Activated CD8-positive, alpha-beta memory T cell treated with anti-CD3 and anti-CD28 coated beads for 48 hours (primary cell): Measurements from ENCODE around the gene ABHD8.

Experiments
- DNase-seq, 3 experiments: peaks; one replicate each; pipeline ENCODE4 v3.0.0-alpha.2; 2020; ENCODE audit warnings: low read depth in 2 of 3, low spot score in 2 of 3

The ABHD8 gene, protein sequence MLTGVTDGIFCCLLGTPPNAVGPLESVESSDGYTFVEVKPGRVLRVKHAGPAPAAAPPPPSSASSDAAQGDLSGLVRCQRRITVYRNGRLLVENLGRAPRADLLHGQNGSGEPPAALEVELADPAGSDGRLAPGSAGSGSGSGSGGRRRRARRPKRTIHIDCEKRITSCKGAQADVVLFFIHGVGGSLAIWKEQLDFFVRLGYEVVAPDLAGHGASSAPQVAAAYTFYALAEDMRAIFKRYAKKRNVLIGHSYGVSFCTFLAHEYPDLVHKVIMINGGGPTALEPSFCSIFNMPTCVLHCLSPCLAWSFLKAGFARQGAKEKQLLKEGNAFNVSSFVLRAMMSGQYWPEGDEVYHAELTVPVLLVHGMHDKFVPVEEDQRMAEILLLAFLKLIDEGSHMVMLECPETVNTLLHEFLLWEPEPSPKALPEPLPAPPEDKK

DNA sequence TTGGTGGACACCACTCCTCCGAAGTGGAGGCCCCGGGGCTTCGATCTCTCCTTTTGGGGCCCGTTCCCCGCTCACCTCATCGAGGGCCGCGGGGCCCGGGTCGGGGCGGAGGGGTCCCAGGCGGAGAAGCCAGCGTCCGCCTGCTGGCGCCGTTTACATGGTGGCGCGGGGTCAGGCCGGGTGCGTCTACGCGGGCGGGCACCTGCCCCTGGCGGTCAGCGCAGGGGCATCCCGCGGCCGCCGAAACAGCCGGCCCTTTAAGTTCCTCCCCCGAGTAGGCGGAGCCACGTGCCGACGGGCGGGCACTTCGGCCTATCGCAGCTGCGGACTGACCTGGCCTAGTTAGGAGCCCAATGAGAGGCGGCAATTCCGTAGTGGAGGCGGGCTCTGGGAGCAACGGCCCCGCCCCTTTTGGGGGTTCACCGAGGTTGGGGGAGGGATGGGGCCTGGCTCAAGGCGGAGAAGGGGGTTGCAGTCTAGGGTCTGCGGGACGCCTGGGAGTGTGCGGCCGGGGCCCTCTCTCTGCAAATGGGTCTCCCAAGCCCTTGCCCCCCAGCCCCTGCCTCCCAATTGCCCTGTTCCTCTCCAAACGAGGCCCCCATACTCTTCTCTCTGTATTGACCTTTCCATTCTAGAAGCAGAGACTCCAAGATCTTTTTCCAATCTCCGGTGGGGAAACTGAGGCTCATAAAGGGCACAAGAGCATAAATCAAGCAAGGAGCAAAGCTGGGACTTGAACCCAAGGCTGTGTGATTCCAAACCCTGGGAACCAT lies at the start of gene ABHD8:
ABHD8 (minus strand) TSS at position 259 of the 773 bp plus-strand sequence. CDS start 1,809 bp downstream, outside the sequence.
- peak; percentile 85 to 86 (median 86) for DNase-seq

DNA sequence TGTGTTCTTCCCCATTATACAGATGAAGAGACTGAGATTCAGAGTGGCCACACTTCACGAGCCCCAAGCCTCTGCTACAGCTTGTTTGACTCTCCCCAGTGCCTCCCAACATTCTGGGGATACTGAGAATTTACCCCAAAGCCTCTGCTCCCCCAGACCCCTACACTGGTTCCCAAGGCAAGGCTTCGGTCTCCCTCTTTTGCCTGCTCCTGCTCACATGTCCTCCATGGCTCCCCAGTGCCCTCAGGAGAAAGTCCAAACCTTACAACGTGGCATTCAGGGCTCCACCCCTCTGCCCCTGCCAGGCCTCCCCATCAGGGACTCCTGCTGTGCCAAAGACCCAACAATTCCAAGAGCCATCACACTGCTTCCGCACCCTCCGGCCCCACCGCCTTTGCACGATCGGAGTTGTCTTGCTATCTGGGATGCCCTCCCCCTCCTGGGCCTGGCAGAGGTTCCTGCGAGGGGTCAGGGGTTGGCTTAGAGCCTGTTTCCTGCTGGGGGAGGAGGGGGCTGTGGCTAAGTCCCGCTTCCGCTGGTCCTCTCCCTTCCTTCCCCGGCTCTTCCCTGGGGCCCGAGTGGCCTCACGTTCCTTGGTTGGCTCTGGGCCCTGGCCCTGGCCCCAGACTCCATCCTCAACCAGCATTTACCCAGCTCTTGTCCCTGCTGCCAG lies 49.5 kb upstream of the ABHD8 start:
- DNase-seq, result no peak

GRCh38 chr19:17351815-17352435 lies 48.7 kb upstream of the ABHD8 start:
- DNase-seq, result no peak

- no peak for DNase-seq
Measured at GRCh38 chr19:17348700-17349099, 45.5 kb upstream of the ABHD8 start.

DNA sequence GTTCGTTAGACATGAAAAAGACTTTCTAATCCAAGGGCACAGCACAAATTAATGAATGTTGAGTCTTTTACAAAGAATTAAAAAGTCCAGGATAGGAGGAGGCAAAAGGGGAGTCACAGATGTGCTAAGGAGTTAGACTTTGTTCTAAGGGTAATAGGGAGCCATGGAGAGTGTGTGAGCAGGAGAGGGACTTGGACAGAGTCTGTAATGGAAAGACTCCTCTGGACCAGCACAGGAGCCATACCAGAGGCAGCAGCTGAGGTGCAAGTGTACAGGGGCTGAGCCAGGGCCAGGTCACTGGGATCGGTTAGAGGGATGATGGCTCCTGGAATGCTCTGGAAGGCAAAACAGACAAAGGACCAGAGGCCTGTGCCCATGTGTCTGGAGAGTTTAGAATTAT lies 44.7 kb upstream of the ABHD8 start:
- no peak for DNase-seq

- no peak for DNase-seq
Measured at GRCh38 chr19:17347361-17347760, 44.1 kb upstream of the ABHD8 start.

DNA sequence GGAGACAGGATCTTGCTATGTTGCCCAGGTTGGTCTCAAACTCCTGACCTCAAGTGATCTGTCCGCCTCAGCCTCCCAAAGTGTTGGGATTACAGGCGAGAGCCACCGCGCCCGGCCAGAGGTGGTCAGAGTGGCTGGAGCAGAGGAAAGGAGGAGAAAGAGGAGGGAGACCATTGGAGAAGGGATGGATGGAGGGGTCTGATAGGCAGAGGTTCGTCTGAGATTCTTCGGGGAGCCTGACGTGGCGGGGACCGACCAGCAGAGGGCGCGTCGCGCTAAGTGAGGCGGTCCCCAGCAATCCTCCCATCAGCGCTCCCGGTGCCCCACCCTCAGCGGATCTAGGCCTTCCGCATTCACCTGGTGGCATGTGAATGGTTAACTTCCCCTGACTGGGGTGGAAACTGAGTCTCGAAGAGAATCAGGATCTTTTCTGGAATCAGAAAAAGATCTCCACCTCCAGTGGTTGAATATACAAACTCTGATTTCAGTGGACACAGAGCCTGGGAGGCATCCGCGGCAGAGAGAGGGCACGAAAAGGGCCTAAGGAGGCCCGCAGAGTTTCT lies 43.0 kb upstream of the ABHD8 start:
- DNase-seq, result peak; percentile 57 to 75 (median 61)

GRCh38 chr19:17341845-17342244 lies 38.6 kb upstream of the ABHD8 start:
- no peak for DNase-seq

- no peak for DNase-seq
Measured at GRCh38 chr19:17341386-17341785, 38.2 kb upstream of the ABHD8 start.

DNA sequence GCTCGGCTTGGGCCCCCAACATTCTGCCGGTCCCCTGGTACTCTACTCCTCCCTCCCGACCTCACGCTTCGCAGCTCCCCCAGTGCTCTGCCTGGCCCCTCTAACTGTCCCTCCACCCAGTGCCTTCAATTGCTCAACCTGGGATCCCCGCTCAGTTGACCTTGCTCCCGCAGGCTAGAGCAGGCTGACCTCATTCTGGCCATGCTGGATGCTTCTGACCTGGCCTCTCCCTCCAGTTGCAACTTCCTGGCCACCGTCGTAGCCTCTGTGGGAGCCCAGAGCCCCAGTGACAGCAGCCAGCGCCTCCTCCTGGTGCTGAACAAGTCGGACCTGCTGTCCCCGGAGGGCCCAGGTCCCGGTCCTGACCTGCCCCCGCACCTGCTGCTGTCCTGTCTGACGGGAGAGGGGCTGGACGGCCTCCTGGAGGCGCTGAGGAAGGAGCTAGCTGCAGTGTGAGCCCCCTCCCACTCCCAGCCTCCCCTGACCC lies 37.7 kb upstream of the ABHD8 start:
- no peak for DNase-seq

DNA sequence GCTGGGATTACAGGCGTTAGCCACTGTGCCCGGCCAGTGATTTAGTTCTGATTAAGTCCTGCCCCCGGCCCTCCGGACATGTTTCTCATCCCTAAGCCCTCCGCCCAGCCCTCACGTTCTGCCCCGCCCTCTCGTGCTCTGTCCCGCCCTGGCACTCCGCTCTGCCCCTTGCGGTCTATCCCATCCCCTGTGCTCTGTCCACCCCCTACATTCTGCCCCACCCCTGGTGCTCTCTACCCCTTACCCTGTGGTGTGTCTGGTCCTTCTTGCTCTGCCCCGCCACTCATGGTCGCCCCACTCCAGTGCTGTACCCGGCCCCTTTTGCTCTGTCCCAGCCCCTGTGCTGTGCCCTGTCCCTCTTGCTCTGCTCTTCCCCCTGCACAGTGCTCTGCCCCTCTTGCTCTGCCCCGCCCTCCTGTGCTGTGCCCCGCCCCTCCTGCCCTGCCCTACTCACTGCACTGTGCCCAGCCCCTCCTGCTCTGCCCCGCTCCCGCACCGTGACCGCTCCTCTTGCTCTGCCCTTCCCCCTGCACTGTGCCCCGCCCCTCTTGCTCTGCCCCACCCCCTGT lies 37.2 kb upstream of the ABHD8 start:
- no peak for DNase-seq

GRCh38 chr19:17339088-17339741 lies 36.0 kb upstream of the ABHD8 start:
- DNase-seq, result peak in 1 of 3 experiments; percentile 28

DNA sequence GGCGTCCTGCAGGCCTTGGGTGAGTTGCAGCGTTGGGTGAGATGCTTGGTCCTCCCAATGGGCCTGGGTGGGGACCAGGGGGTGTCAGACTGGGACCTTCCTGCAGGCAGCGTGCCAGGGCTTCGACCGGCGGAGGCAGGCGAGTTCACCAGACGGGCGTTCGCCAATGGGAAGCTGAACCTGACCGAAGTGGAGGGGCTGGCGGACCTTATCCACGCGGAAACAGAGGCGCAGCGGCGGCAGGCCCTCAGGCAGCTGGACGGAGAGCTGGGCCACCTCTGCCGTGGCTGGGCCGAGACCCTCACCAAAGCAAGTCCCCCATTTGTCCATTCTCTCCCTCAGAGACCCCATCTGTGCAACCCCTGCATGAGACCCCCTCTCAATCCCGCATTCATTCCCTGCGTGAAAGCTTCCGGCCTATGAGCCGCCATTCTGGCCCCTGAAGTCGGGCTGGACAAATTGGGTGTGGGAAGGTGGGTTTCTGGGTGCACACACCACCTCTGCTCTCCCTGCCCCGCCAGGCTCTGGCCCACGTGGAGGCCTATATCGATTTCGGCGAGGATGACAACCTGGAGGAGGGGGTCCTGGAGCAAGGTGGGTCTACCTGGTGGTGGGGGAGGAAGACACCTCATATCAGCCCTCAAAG lies 35.3 kb upstream of the ABHD8 start:
- no peak for DNase-seq

DNA sequence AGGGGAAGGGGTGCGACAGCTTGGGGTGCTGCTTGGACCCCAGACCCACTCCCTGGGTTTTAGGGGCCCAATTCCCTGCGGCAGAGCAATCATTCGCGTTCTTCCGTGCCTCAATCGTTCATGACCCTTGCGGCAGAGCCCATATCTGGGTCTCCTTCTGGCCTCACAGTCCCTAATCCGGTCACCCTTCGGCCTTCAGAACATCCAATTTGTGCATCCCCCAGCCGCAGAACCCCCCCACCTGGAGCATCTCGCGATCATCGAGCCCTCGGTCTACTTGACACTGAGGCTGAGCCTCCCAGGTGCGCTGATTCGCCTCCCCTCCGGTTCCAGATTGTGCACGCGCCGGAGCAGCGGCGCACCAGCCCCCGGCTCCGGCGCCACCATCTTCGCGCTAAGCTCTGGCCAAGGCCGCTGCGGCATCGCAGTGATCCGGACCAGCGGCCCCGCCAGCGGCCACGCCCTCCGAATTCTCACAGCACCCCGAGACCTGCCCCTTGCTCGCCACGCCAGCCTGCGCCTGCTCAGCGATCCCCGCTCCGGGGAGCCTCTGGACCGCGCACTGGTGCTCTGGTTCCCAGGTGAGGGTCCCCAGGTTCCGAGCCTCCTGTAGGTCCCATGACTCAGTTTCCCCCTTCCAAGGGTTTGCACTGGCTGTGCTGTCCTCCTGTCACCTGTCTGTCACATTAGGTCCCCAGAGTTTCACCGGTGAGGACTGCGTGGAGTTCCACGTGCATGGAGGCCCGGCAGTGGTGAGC lies 34.6 kb upstream of the ABHD8 start:
- DNase-seq, result peak in 1 of 3 experiments; percentile 17

- peak; percentile 86 to 88 (median 87) for DNase-seq
Measured at GRCh38 chr19:17336872-17337674, 33.8 kb upstream of the ABHD8 start, which contains the start of gene GTPBP3. Gene GTPBP3, plus strand, starts transcription at chr19:17337553. Its CDS starts 59 bp downstream, at chr19:17337612.

GRCh38 chr19:17335575-17335974 lies 32.4 kb upstream of the ABHD8 start:
- no peak for DNase-seq
